Measurements from ENCODE around the gene KRTAP10-6.

DNA sequence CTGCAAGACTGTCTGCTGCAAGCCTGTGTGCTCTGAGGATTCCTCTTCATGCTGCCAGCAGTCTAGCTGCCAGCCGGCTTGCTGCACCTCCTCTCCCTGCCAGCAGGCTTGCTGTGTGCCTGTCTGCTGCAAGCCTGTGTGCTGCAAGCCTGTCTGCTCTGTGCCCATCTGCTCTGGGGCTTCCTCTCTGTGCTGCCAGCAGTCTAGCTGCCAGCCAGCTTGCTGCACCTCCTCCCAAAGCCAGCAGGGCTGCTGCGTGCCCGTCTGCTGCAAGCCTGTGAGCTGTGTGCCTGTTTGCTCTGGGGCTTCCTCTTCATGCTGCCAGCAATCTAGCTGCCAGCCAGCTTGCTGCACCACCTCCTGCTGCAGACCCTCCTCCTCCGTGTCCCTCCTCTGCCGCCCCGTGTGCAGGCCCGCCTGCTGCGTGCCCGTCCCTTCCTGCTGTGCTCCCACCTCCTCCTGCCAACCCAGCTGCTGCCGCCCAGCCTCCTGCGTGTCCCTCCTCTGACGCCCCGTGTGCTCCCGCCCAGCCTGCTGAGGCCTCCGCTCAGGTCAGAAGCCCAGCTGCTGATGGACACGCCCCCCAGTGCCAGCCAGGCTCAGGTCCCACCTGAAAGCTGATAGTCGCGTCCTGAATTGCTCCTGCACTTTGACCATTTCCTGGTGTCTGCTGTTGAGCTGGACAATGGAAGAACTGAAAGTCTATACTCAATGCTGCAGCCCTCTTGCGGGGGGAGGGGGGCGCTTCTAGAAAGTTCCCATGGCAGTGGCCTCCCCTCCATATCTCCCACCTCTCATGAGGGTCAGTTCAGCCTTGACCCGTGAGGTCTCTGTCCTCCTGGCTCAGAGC lies 17.6 kb downstream of the KRTAP10-6 start:
- TF ChIP-seq, protein P1, sequence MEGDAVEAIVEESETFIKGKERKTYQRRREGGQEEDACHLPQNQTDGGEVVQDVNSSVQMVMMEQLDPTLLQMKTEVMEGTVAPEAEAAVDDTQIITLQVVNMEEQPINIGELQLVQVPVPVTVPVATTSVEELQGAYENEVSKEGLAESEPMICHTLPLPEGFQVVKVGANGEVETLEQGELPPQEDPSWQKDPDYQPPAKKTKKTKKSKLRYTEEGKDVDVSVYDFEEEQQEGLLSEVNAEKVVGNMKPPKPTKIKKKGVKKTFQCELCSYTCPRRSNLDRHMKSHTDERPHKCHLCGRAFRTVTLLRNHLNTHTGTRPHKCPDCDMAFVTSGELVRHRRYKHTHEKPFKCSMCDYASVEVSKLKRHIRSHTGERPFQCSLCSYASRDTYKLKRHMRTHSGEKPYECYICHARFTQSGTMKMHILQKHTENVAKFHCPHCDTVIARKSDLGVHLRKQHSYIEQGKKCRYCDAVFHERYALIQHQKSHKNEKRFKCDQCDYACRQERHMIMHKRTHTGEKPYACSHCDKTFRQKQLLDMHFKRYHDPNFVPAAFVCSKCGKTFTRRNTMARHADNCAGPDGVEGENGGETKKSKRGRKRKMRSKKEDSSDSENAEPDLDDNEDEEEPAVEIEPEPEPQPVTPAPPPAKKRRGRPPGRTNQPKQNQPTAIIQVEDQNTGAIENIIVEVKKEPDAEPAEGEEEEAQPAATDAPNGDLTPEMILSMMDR (IDR thresholded peaks at IDR 0.05): no peak
- no peak for TF ChIP-seq POLR2A (IDR thresholded peaks at IDR 0.05)

All from body of pancreas (tissue), 4 donors.